ENCODE results near the gene CDC5L.

The CDC5L gene

DNA sequence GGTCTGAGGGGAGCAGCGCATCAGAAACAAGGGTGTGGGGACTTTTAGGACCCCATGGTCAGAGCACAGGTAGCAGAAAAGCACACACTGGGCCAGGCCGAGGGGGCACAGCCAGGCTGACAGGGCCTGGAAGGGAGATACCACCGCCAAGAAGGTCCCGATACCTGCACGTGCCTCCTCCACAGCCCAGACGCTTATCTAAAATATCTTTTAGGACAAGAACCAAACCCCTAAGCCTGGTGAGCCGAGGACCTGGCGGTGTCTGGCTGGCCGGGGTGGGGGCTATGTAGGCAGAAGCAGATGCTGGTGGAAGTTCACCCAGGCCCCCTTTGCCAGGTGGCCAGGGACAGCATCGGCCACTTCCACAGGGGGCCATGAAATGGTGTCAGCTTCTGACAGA, 89.3 kb downstream of the CDC5L start:
- DNase-seq = no peak

GRCh38 chr6:44477293-44477894, 89.9 kb downstream of the CDC5L start:
- no peak for DNase-seq

GRCh38 chr6:44478158-44478557, 90.7 kb downstream of the CDC5L start:
- peak; percentile 47 for DNase-seq

GRCh38 chr6:44478591-44479254, 91.2 kb downstream of the CDC5L start:
- no peak for DNase-seq

DNA sequence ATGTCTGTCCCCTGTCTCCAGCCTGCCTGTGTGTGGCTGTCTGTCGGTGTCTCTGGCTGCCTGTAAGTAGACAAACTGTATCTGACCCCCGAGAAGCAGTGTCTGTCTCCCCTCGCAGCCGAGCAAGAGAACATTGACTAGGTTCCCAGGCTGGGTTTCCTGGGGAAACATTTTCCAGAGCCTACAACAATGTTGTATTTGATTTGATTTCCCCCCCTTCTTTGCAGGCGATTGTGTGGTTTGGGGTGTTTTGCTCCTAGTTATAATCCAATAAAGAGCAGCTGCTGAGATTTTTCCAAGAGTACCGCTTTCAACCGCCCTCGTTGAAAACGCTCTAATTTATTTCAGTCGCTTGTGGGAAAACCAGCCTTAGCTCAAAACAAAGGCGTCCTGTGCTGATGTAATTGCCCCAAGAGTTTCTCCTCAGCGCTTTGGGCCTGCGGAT, 92.6 kb downstream of the CDC5L start:
- no peak for DNase-seq

GRCh38 chr6:44481056-44481455, 93.5 kb downstream of the CDC5L start:
- DNase-seq = no peak

DNA sequence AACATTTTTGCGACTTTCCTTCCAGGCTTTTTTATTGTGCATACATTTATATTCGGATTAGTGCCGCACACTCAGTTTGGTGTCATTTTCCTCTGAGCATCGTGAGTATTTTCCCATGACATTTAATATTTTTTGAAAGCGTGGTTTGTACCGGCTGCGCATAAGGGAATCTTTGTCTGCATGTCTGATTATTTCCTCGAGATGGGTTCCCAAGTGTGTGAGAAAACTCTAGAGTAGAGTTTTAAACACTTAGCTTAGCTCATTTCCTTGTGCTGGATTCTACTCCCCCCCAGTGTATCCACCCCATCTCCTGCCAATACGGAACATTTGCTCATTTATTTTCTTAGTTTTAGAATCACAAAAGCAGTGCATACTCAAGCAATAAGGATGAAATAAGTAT, 94.3 kb downstream of the CDC5L start:
- DNase-seq = no peak

- no peak for DNase-seq
Observed at GRCh38 chr6:44485601-44486401, 98.3 kb downstream of the CDC5L start.

DNA sequence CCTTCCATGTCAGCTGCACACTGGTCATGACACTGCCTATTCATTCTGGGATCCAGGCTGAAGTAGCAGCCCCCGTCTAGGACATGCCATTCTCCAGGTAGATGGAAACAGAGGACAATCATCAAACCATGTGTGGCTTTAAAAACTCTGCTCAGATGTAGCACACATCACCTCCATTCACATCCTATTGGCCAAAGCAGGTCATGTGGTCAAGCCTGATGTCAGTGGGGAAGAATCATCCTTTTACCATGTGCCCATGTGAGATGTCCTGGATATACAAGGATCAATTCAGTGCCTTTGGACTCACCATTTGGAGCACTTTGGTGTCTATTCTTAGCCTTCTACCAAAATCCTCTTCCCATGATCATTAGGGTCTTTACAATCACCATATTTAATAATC, 99.5 kb downstream of the CDC5L start:
- DNase-seq = no peak

DNA sequence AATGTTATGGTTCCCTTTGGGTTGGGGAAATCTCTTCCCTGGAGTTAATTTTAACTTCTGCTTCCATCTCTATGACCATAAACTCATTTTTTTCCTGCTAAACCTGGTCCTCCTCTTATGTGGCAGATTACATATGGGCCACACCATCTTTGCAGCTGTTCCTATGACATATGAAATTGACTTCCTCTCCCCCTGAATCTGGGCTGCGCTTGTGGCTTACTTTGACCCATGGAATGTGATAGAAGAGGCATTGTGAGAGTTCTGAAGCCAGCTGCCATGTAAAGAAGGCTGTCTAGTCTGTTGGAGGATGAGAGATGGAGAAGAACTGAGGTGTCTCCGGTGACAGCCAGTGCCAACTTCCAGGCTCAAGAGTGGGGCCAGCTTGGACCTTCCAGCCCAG, 100.1 kb downstream of the CDC5L start:
- no peak for DNase-seq

GRCh38 chr6:44489910-44490604, 102.6 kb downstream of the CDC5L start:
- peak; percentile 67 for DNase-seq

DNA sequence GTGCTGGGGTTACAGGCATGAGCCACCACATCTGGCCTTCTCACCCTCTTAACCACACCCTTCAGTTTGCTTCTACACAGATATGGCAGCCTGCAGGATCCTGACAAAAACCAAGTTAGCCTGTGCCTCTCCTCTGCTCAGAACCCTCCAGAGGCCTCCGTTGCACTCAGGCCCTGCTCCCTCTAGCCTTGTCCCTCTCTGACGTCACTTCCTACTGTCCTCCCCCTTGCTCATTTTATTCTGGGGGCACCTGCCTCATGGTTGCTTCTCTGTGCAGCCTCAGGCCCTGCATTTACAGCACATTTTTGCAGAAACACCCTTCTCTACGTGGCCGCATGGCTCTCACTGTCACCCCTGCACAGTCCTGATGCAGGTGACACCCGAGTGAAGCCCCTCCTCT, 105.6 kb downstream of the CDC5L start:
- no peak for DNase-seq

GRCh38 chr6:44493593-44493992, 106.1 kb downstream of the CDC5L start:
- DNase-seq = no peak

DNA sequence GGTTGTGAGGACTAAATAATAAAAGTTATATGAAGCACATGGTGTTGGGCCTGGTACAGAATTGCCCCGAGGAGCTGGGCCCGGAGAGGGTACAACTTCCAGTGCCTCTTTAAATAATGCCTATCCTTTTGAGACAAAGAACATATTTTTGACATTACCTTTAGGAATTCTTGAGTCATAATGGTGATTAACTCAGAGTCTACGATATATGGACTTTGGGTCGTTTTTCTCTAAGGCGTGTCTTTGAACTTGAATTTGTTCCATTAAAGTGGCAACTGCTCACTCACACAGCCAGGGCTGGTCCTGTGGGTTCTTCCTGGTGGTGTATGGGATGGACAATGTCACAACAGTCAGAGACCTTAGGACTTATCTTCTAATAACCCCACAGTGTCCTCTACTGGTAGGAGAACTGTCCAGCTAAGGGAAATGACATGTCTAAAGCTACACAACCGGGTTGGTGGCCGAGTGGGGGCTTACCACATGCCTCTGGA, 106.5 kb downstream of the CDC5L start:
- peak; percentile 9 for DNase-seq

GRCh38 chr6:44495036-44495901, 107.8 kb downstream of the CDC5L start:
- DNase-seq = no peak

DNA sequence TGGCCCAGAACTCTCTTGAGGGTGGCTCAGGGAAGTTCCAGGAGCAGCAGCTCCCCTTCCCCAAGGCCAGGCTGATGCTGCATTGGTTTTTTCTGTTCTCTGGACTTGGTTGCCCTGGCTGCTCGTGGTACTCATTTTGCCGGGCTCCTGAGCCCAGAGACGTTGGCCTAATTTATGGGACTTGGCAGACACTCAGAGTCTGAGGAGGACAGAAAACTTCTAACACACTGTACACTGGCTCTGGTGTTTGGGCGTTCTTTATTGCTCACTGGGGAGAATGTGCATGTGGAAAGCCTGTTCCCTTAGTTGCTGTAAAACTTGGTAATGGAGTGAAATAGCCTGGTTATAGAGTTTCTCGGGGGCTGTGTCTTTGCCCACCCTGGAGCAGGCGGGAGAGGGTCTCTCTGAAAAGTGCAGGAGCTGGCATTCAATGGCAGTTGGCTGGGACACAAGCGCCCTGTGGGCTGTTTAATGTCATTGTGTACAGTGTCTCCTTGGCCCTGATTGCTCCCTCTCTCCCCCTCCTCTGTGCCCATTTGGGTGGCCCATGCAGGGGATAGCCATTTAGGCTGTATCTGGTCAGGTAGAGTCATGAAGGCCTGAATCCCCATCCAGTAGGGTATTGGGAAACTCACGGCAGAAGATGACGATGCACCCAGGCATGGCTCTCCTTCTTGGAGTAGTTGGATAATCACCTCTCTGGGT, 109.3 kb downstream of the CDC5L start:
- no peak for DNase-seq

DNA sequence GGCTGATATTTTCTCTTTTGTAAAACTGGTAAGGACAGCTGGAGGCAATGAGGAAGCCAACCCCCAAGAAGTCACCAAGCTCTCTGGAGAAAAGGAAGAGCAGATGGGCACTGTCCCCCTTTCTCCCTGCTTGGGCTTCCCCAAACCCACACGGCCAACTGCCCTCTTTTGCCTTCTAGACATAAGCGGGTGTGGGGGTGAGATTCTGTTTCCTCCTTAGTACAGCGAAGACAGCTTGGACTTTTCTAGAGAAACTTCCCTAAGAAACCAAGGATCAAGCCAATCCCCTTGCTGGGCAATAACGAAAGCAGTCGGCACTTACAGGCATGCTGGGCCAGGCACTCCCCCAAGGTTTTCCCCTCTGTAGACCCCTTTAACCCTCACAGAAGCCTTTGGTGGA, 110.3 kb downstream of the CDC5L start:
- DNase-seq = peak; percentile 5

GRCh38 chr6:44498436-44498835, 110.9 kb downstream of the CDC5L start:
- DNase-seq = no peak

DNA sequence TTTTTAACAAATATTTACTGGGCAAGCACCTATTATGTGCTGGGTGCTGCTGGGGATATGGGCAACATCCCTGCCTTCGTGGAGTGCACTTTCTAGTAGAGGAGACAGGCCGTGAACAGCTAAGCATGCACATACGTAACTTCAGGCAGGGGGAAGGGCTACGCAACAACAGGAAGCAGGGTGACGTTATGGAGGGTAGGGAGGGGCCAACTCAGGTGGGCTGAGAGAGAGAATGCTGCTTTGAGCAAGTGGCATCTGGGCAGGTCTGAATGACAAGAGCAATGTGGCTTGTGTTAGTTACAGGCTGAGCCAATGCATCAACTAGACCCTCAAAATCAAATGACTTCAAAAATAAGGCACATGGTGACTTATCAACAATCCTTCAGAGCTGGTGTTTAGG, 112.1 kb downstream of the CDC5L start:
- DNase-seq = no peak
